IMR-90 (cell line): Measurements from ENCODE around the gene ATPAF1. TPM values are rescaled to one million over a fixed set of nuclear protein-coding genes. Genes with fewer than 3 reads are reported as not detected.

Experiments used
- ATAC-seq: fragments of 200-7000 bp; cut with Tn5 transposase; 2 replicates; pipeline ENCODE4 v1.9.1; 2020; ENCODE audit warnings: low read depth, mild to moderate bottlenecking, moderate library complexity
- BruUV-seq: library from RNA; stranded (reverse); fragments of 400-500 nt; replicated peaks from 2 replicates; lab custom pipeline; 2021; lab: Mats Ljungman, UMichigan
- CTCF ChIA-PET: fragments of 300-600 bp; formaldehyde crosslinking; extraction: SDS; loops from one replicate; lab custom pipeline; 2021; ENCODE audit warnings: antibody characterized with exemption; lab: Yijun Ruan, JAX
- POLR2A ChIA-PET: fragments of 300-600 bp; sonication (Branson Sonifier 250); formaldehyde crosslinking; loops from one replicate; lab custom pipeline; 2022; ENCODE audit warnings: antibody characterized with exemption; ENCODE audit not compliant: unreplicated experiment; lab: Charles Lee
- DNase-seq: peaks from one replicate; pipeline ENCODE4 v3.0.0; 2013
- H2AFZ ChIP-seq: replicated peaks from 2 replicates; pipeline ENCODE3; 2013; ENCODE audit warnings: low read length, mild to moderate bottlenecking; ENCODE audit not compliant: poor library complexity
- H2AK5ac ChIP-seq: 2 replicates; pipeline ENCODE4 v1.6.1; 2013; ENCODE audit warnings: low read depth, low read length, inconsistent platforms
- H2AK9ac ChIP-seq: replicated peaks from 2 replicates; pipeline ENCODE3; 2013; ENCODE audit warnings: mild to moderate bottlenecking, low read depth, low read length, moderate library complexity; ENCODE audit not compliant: poor library complexity
- H2BK120ac ChIP-seq: 2 replicates; pipeline ENCODE4 v1.6.1; 2013; ENCODE audit warnings: low read depth, low read length, inconsistent platforms
- H2BK15ac ChIP-seq: 3 replicates; pipeline ENCODE4 v1.6.1; 2013; ENCODE audit warnings: low read depth, low read length, inconsistent platforms
- H2BK20ac ChIP-seq: 2 replicates; pipeline ENCODE4 v1.6.1; 2013; ENCODE audit warnings: low read depth, mild to moderate bottlenecking, inconsistent platforms, low read length, moderate library complexity
- H2BK5ac ChIP-seq: 2 replicates; pipeline ENCODE4 v1.6.1; 2013; ENCODE audit warnings: mild to moderate bottlenecking, low read depth, low read length, inconsistent platforms; ENCODE audit not compliant: poor library complexity, severe bottlenecking
- H3K14ac ChIP-seq: replicated peaks from 2 replicates; pipeline ENCODE4 v1.6.1; 2013; ENCODE audit warnings: low read depth, low read length, inconsistent platforms
- H3K18ac ChIP-seq: 2 replicates; pipeline ENCODE4 v1.6.1; 2013; ENCODE audit warnings: low read depth, low read length, control low read depth
- H3K23ac ChIP-seq: 2 replicates; pipeline ENCODE4 v1.6.1; 2013; ENCODE audit warnings: low read depth, low read length, inconsistent platforms
- H3K27ac ChIP-seq: 2 replicates; pipeline ENCODE4 v1.5.1; 2013; ENCODE audit warnings: mild to moderate bottlenecking, control low read depth, low read length; ENCODE audit not compliant: insufficient read depth
- H3K27me3 ChIP-seq: 2 replicates; pipeline ENCODE4 v1.6.1; 2013; ENCODE audit warnings: low read length; ENCODE audit not compliant: control insufficient read depth, insufficient read depth
- H3K36me3 ChIP-seq: 2 replicates; pipeline ENCODE4 v1.6.1; 2013; ENCODE audit warnings: low read length, mixed read lengths; ENCODE audit not compliant: control insufficient read depth, insufficient read depth
- H3K4ac ChIP-seq: 2 replicates; pipeline ENCODE4 v1.6.1; 2013; ENCODE audit warnings: low read depth, low read length, inconsistent platforms
- H3K4me1 ChIP-seq: 2 replicates; pipeline ENCODE4 v1.6.1; 2013; ENCODE audit warnings: low read length, mixed read lengths; ENCODE audit not compliant: control insufficient read depth, insufficient read depth
- H3K4me2 ChIP-seq: 2 replicates; pipeline ENCODE4 v1.6.1; 2013; ENCODE audit warnings: low read depth, mild to moderate bottlenecking, control low read depth, low read length, moderate library complexity
- H3K4me3 ChIP-seq: 2 replicates; pipeline ENCODE4 v1.5.1; 2013; ENCODE audit warnings: low read depth, mild to moderate bottlenecking, control low read depth, low read length, moderate library complexity; ENCODE audit not compliant: insufficient read depth
- H3K56ac ChIP-seq: 2 replicates; pipeline ENCODE4 v1.6.1; 2013; ENCODE audit warnings: low read length, inconsistent platforms; ENCODE audit not compliant: insufficient read depth; ENCODE audit errors: extremely low read depth
- H3K79me1 ChIP-seq, 2 experiments: 2 replicates each; pipeline ENCODE4 v1.6.1; 2013; ENCODE audit warnings: low read length in 2 of 2, inconsistent platforms in 1 of 2, low read depth in 1 of 2
- H3K9ac ChIP-seq: 2 replicates; pipeline ENCODE4 v1.6.1; 2013; ENCODE audit warnings: low read depth, low read length, control low read depth
- H3K9me1 ChIP-seq: 2 replicates; pipeline ENCODE4 v1.6.1; 2013; ENCODE audit warnings: low read length, inconsistent platforms; ENCODE audit not compliant: insufficient read depth
- H3K9me3 ChIP-seq: 2 replicates; pipeline ENCODE4 v1.6.1; 2013; ENCODE audit warnings: low read length; ENCODE audit not compliant: control insufficient read depth, insufficient read depth
- H4K20me1 ChIP-seq: 2 replicates; pipeline ENCODE4 v1.6.1; 2013; ENCODE audit warnings: low read length, inconsistent platforms; ENCODE audit not compliant: insufficient read depth
- H4K5ac ChIP-seq: 2 replicates; pipeline ENCODE4 v1.6.1; 2013; ENCODE audit warnings: mild to moderate bottlenecking, low read depth, low read length, control low read depth
- H4K8ac ChIP-seq, 2 experiments: 2 replicates each; pipeline ENCODE4 v1.6.1; 2013; ENCODE audit warnings: low read depth in 2 of 2, low read length in 2 of 2, control low read depth in 1 of 2, inconsistent platforms in 1 of 2
- H4K91ac ChIP-seq: 2 replicates; pipeline ENCODE4 v1.6.1; 2013; ENCODE audit warnings: low read depth, low read length, inconsistent platforms; ENCODE audit not compliant: insufficient read depth
- CTCF ChIP-seq: conservative IDR thresholded peaks from 2 replicates; pipeline ENCODE4 v1.5.1; 2012; ENCODE audit warnings: mild to moderate bottlenecking, low read depth, low read length, improper control_type of control experiment
- ELK1 ChIP-seq: fragments of 150-350 bp; IDR thresholded peaks from 2 replicates; pipeline ENCODE4 v1.6.1; 2016; ENCODE audit warnings: low read depth, mild to moderate bottlenecking, low read length, moderate library complexity, borderline replicate concordance
- WGBS, 2 experiments: methylation state at CpG; one replicate each; pipeline versions ENCODE4 v1.1.5 to v1.1.7; 2013; ENCODE audit warnings: missing lambda C conversion rate in 2 of 2; ENCODE audit not compliant: insufficient read length in 1 of 2; ENCODE audit errors: extremely low coverage in 2 of 2; 5-methylcytosine and 5-hydroxymethylcytosine counted together
- dilution Hi-C: fragments of 300-500 bp; cut with HindIII; formaldehyde crosslinking; loops from one replicate; pipeline ENCODE4 v1.14.3; 2018; ENCODE audit warnings: low sequenced_read_pairs; ENCODE audit not compliant: unreplicated experiment
- in situ Hi-C: fragments of 300-500 bp; cut with MboI; formaldehyde crosslinking; loops from 3 replicates; pipeline ENCODE4 v1.14.3; 2019; ENCODE audit warnings: low sequenced_read_pairs, inconsistent platforms, mixed read lengths
- intact Hi-C: fragments of 100-400 bp; cut with micrococcal nuclease; formaldehyde crosslinking; loops from 2 replicates; pipeline ENCODE4 v1.10.0; 2022
- polyA plus RNA-seq, 3 experiments: library from polyadenylated mRNA; depleted of rRNA; stranded (reverse); fragments of >200 nt; gene quantifications; 2 replicates each; pipeline ENCODE4 v1.2.3, GENCODE V29; 2012; ENCODE audit warnings: low replicate concordance in 1 of 3
- total RNA-seq: library from RNA; depleted of rRNA; stranded (reverse); fragments of >200 nt; gene quantifications from 2 replicates; pipeline ENCODE4 v1.2.3, GENCODE V29; 2012

Gene ATPAF1
- total and polyA plus RNA-seq, 2 of the 4 experiments (the other 2 are of a cell fraction): 55.5 to 80.3 TPM

GRCh38 chr1:46691997-46692790 is 24.0 kb upstream of the ATPAF1 start:
- no peak overlapping the region for H4K8ac ChIP-seq
- no peak overlapping the region for H3K4ac ChIP-seq
- no peak overlapping the region for H3K23ac ChIP-seq
- ChIA-PET POLR2A (no interaction called here), CTCF (no interaction called here)
- H3K79me1 ChIP-seq: peaks cover 17 to 28% of the 10 kb centered on the region in 2 experiments
- H2BK5ac ChIP-seq: no peak overlapping the region
- H3K9me1 ChIP-seq: peaks cover 4% of the 10 kb centered on the region; the same call in 1 of the 2 replicates
- TF ChIP-seq CTCF (peak; percentile 38), ELK1 (no peak)
- no peak overlapping the region for H2BK120ac ChIP-seq
- no peak overlapping the region for H3K18ac ChIP-seq
- ATAC-seq: peak; percentile 73
- no TSS peak for BruUV-seq
- in situ Hi-C loops (no loop called here), intact Hi-C loops (no loop called here), dilution Hi-C loops (no loop called here)
- no peak overlapping the region for H2AFZ ChIP-seq
- H3K27me3 ChIP-seq: no peaks in the 10 kb centered on the region
- H2BK15ac ChIP-seq: no peak overlapping the region
- H3K56ac ChIP-seq: no peak overlapping the region
- H3K36me3 ChIP-seq: peaks cover 42% of the 10 kb centered on the region
- H3K9ac ChIP-seq: no peak overlapping the region
- no peak overlapping the region for H3K4me2 ChIP-seq
- 100% methylated on average over 1 of the region's 6 CpGs; no CpG with 5 or more reads in 1 of the 2 experiments for WGBS, 2 experiments
- H4K20me1 ChIP-seq: no peaks in the 10 kb centered on the region
- no peak overlapping the region for H3K14ac ChIP-seq
- peak; percentile 38 for DNase-seq
- no peak overlapping the region for H2AK9ac ChIP-seq
- H4K91ac ChIP-seq: no peak overlapping the region
- H3K27ac ChIP-seq: no peak overlapping the region
- H4K5ac ChIP-seq: no peak overlapping the region
- no peak overlapping the region for H2AK5ac ChIP-seq
- no peaks in the 10 kb centered on the region for H3K9me3 ChIP-seq
- 0 out of 2 replicates have a peak, but pooled peaks cover 4% of the 10 kb centered on the region for H3K4me1 ChIP-seq
- no peak overlapping the region for H2BK20ac ChIP-seq
- H3K4me3 ChIP-seq: no peak overlapping the region
